SK-N-SH treated with all-trans-retinoic acid at 6 μM for 48 hours (cell line): ENCODE data around the gene NXPH1.

ENCODE experiments used
- ATAC-seq: fragments of 200-7000 bp; cut with Tn5 transposase; 3 replicates; pipeline ENCODE4 v1.9.1; 2020; ENCODE audit warnings: mild to moderate bottlenecking, moderate library complexity
- ARNTL ChIP-seq: fragments of 450-650 bp; formaldehyde crosslinking; IDR thresholded peaks from 2 replicates; pipeline ENCODE4 v1.5.0; 2020; ENCODE audit warnings: low read depth, mild to moderate bottlenecking, moderate library complexity, borderline replicate concordance
- BACH2 ChIP-seq: fragments of 250-450 bp; sonication (Bioruptor Pico); IDR thresholded peaks from 2 replicates; pipeline ENCODE4 v1.9.0; 2021; ENCODE audit warnings: mild to moderate bottlenecking, borderline replicate concordance
- CSDC2 ChIP-seq: fragments of 250-450 bp; sonication (Bioruptor Pico); IDR thresholded peaks from 2 replicates; pipeline ENCODE4 v1.5.0; 2020; ENCODE audit warnings: mild to moderate bottlenecking, moderate library complexity
- ESRRG ChIP-seq: fragments of 250-450 bp; sonication (Bioruptor Pico); IDR thresholded peaks from 2 replicates; pipeline ENCODE4 v1.6.1; 2021; ENCODE audit warnings: mild to moderate bottlenecking
- GLIS3 ChIP-seq: fragments of 250-450 bp; sonication (Bioruptor Pico); IDR thresholded peaks from 2 replicates; pipeline ENCODE4 v1.5.0; 2020; ENCODE audit warnings: mild to moderate bottlenecking, moderate library complexity
- ISL1 ChIP-seq: fragments of 250-450 bp; sonication (Bioruptor Pico); IDR thresholded peaks from 2 replicates; pipeline ENCODE4 v2.1.2; 2022; ENCODE audit warnings: mild to moderate bottlenecking, moderate library complexity
- OSR1 ChIP-seq: fragments of 250-450 bp; sonication (Bioruptor Pico); IDR thresholded peaks from 2 replicates; pipeline ENCODE4 v1.8.0; 2022; ENCODE audit warnings: moderate library complexity, mild to moderate bottlenecking, inconsistent platforms
- PATZ1 ChIP-seq: fragments of 250-450 bp; sonication (Bioruptor Pico); IDR thresholded peaks from 2 replicates; pipeline ENCODE4 v1.8.0; 2020; ENCODE audit warnings: mild to moderate bottlenecking, moderate library complexity, borderline replicate concordance
- PPARA ChIP-seq: fragments of 250-450 bp; sonication (Bioruptor Pico); IDR thresholded peaks from 2 replicates; pipeline ENCODE4 v1.5.0; 2020; ENCODE audit warnings: mild to moderate bottlenecking, borderline replicate concordance
- SNAI2 ChIP-seq: fragments of 250-450 bp; sonication (Bioruptor Pico); IDR thresholded peaks from 2 replicates; pipeline ENCODE4 v1.5.0; 2020; ENCODE audit warnings: mild to moderate bottlenecking, moderate library complexity
- TCF4 ChIP-seq: fragments of 250-450 bp; sonication (Bioruptor Pico); IDR thresholded peaks from 2 replicates; pipeline ENCODE4 v1.8.0; 2021; ENCODE audit warnings: mild to moderate bottlenecking, moderate library complexity, borderline replicate concordance
- TOX ChIP-seq: fragments of 250-450 bp; sonication (Bioruptor Pico); IDR thresholded peaks from 2 replicates; pipeline ENCODE4 v1.8.0; 2021; ENCODE audit warnings: mild to moderate bottlenecking, moderate library complexity, borderline replicate concordance
- ZC3H10 ChIP-seq: fragments of 250-450 bp; sonication (Bioruptor Pico); IDR thresholded peaks from 2 replicates; pipeline ENCODE4 v1.5.1; 2021; ENCODE audit warnings: mild to moderate bottlenecking, moderate library complexity
- ZFP3 ChIP-seq: fragments of 250-450 bp; sonication (Bioruptor Pico); IDR thresholded peaks from 2 replicates; pipeline ENCODE4 v1.5.0; 2020; ENCODE audit warnings: mild to moderate bottlenecking, moderate library complexity
- ZFP30 ChIP-seq: fragments of 450-650 bp; formaldehyde crosslinking; IDR thresholded peaks from 2 replicates; pipeline ENCODE4 v1.5.0; 2022; ENCODE audit warnings: mild to moderate bottlenecking, moderate library complexity
- ZNF565 ChIP-seq: fragments of 450-650 bp; formaldehyde crosslinking; conservative IDR thresholded peaks from 2 replicates; pipeline ENCODE4 v1.5.0; 2020; ENCODE audit warnings: low read depth, mild to moderate bottlenecking, moderate library complexity
- ZNF70 ChIP-seq: fragments of 450-650 bp; formaldehyde crosslinking; IDR thresholded peaks from 2 replicates; pipeline ENCODE4 v1.5.0; 2020; ENCODE audit warnings: mild to moderate bottlenecking, moderate library complexity
- ZNF8 ChIP-seq: fragments of 450-650 bp; formaldehyde crosslinking; IDR thresholded peaks from 2 replicates; pipeline ENCODE4 v1.5.0; 2020; ENCODE audit warnings: mild to moderate bottlenecking, moderate library complexity
- TF ChIP-seq, protein P1 (sequence below): fragments of 250-450 bp; sonication (Bioruptor Pico); IDR thresholded peaks from 2 replicates; pipeline ENCODE4 v1.5.1; 2021; ENCODE audit warnings: mild to moderate bottlenecking, moderate library complexity
- TF ChIP-seq, protein P2 (sequence below): fragments of 250-450 bp; sonication (Bioruptor Pico); IDR thresholded peaks from 2 replicates; pipeline ENCODE4 v1.5.1; 2020; ENCODE audit warnings: low read depth, mild to moderate bottlenecking, moderate library complexity

Gene NXPH1

GRCh38 chr7:8625612-8626011 lies 192.2 kb downstream of the NXPH1 start:
- ATAC-seq, result no peak
- TF ChIP-seq SNAI2 (CRISPR knock-in tag), result 0 out of 2 replicates have a peak, but pooled peaks have one; percentile 13
- TF ChIP-seq GLIS3 (CRISPR knock-in tag), result 0 out of 2 replicates have a peak, but pooled peaks have one; percentile 20
- no peak for TF ChIP-seq ZFP30
- TF ChIP-seq, protein P1, sequence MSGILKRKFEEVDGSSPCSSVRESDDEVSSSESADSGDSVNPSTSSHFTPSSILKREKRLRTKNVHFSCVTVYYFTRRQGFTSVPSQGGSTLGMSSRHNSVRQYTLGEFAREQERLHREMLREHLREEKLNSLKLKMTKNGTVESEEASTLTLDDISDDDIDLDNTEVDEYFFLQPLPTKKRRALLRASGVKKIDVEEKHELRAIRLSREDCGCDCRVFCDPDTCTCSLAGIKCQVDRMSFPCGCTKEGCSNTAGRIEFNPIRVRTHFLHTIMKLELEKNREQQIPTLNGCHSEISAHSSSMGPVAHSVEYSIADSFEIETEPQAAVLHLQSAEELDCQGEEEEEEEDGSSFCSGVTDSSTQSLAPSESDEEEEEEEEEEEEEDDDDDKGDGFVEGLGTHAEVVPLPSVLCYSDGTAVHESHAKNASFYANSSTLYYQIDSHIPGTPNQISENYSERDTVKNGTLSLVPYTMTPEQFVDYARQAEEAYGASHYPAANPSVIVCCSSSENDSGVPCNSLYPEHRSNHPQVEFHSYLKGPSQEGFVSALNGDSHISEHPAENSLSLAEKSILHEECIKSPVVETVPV (CRISPR knock-in tag), result peak; percentile 30; the same call in 1 of the 2 replicates
- TF ChIP-seq ISL1 (CRISPR knock-in tag), result peak; percentile 97
- peak; percentile 60; the same call in 1 of the 2 replicates for TF ChIP-seq ZFP3

- ATAC-seq, result no peak
- TF ChIP-seq ISL1 (CRISPR knock-in tag) (no peak), ZFP30 (no peak), ZC3H10 (CRISPR knock-in tag) (no peak), PPARA (CRISPR knock-in tag) (no peak), ZNF565 (CRISPR knock-in tag) (no peak), ZNF8 (CRISPR knock-in tag) (no peak), OSR1 (CRISPR knock-in tag) (no peak), CSDC2 (CRISPR knock-in tag) (no peak), TCF4 (no peak), ARNTL (CRISPR knock-in tag) (no peak), BACH2 (CRISPR knock-in tag) (no peak), PATZ1 (CRISPR knock-in tag) (no peak), GLIS3 (CRISPR knock-in tag) (no peak), ESRRG (CRISPR knock-in tag) (no peak)
- TF ChIP-seq, protein P1 (CRISPR knock-in tag), result no peak
- TF ChIP-seq, protein P2, sequence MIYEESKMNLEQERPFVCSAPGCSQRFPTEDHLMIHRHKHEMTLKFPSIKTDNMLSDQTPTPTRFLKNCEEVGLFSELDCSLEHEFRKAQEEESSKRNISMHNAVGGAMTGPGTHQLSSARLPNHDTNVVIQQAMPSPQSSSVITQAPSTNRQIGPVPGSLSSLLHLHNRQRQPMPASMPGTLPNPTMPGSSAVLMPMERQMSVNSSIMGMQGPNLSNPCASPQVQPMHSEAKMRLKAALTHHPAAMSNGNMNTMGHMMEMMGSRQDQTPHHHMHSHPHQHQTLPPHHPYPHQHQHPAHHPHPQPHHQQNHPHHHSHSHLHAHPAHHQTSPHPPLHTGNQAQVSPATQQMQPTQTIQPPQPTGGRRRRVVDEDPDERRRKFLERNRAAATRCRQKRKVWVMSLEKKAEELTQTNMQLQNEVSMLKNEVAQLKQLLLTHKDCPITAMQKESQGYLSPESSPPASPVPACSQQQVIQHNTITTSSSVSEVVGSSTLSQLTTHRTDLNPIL (CRISPR knock-in tag), result no peak
- TF ChIP-seq, all 23 proteins: peak for 0
Measured at GRCh38 chr7:8627325-8627724, 193.9 kb downstream of the NXPH1 start.

GRCh38 chr7:8628656-8629055 lies 195.2 kb downstream of the NXPH1 start:
- no peak for ATAC-seq
- TF ChIP-seq PATZ1 (CRISPR knock-in tag), result no peak
- no peak for TF ChIP-seq TOX
- TF ChIP-seq TCF4, result peak; percentile 18; the same call in 1 of the 2 replicates
- TF ChIP-seq, all 23 proteins: peak for 1

GRCh38 chr7:8629504-8629903 lies 196.1 kb downstream of the NXPH1 start:
- peak; percentile 82; the same call in 1 of the 2 replicates for TF ChIP-seq SNAI2 (CRISPR knock-in tag)
- no peak for TF ChIP-seq ARNTL (CRISPR knock-in tag)
- no peak for TF ChIP-seq ZC3H10 (CRISPR knock-in tag)
- TF ChIP-seq CSDC2 (CRISPR knock-in tag), result no peak
- TF ChIP-seq ZNF8 (CRISPR knock-in tag), result no peak
- no peak for TF ChIP-seq ZNF565 (CRISPR knock-in tag)
- TF ChIP-seq ISL1 (CRISPR knock-in tag), result peak; percentile 33
- no peak for TF ChIP-seq GLIS3 (CRISPR knock-in tag)
- no peak for TF ChIP-seq PPARA (CRISPR knock-in tag)
- no peak for TF ChIP-seq ZNF70 (CRISPR knock-in tag)
- ATAC-seq, result no peak
